Panc1 (cell line): ENCODE data around the gene LZTFL1. TPM values are rescaled to one million over a fixed set of nuclear protein-coding genes. Genes with fewer than 3 reads are reported as not detected.
"Not testable (repeated sequence)": the region's sequence is repeated elsewhere in the genome, so short reads cannot be mapped to it uniquely, and the experiment has no call there.

Source experiments
- ATAC-seq: fragments of 200-7000 bp; cut with Tn5 transposase; 2 replicates; pipeline ENCODE4 v1.9.1; 2020; ENCODE audit warnings: mild to moderate bottlenecking, moderate library complexity
- BruUV-seq: library from RNA; stranded (reverse); fragments of 400-500 nt; replicated peaks from 2 replicates; lab custom pipeline; 2021; lab: Mats Ljungman, UMichigan
- CTCF ChIA-PET: fragments of 300-600 bp; sonication (Branson Sonifier 250); formaldehyde crosslinking; loops from one replicate; lab custom pipeline; 2022; ENCODE audit warnings: antibody characterized with exemption; lab: Charles Lee
- POLR2A ChIA-PET: fragments of 300-600 bp; sonication (Branson Sonifier 250); formaldehyde crosslinking; loops from one replicate; lab custom pipeline; 2022; ENCODE audit warnings: antibody characterized with exemption; lab: Charles Lee
- DNase-seq: peaks from one replicate; pipeline ENCODE4 v3.0.0-alpha.2; 2010; ENCODE audit warnings: low read depth, low spot score
- H3K27ac ChIP-seq: 2 replicates; pipeline ENCODE4 v1.5.1; 2011; ENCODE audit warnings: mild to moderate bottlenecking, low read length, inconsistent platforms
- H3K27me3 ChIP-seq: fragments of 200-500 bp; sonication (Bioruptor generic); 2 replicates; pipeline ENCODE4 v1.6.0; 2014; ENCODE audit warnings: low read length, inconsistent platforms; ENCODE audit not compliant: control insufficient read depth, insufficient read depth
- H3K36me3 ChIP-seq: fragments of 200-500 bp; sonication (Bioruptor generic); 2 replicates; pipeline ENCODE4 v1.5.1; 2014; ENCODE audit warnings: inconsistent platforms, mild to moderate bottlenecking, low read length, moderate library complexity; ENCODE audit not compliant: control insufficient read depth, insufficient read depth
- H3K4me1 ChIP-seq: 2 replicates; pipeline ENCODE4 v1.5.1; 2011; ENCODE audit warnings: inconsistent platforms, mild to moderate bottlenecking, low read length, moderate library complexity; ENCODE audit not compliant: control insufficient read depth, insufficient read depth
- H3K4me3 ChIP-seq, 2 experiments: 2 replicates each; pipeline ENCODE4 v1.5.1; 2011 to 2012; ENCODE audit warnings: low read depth in 2 of 2, low read length in 2 of 2, mild to moderate bottlenecking in 2 of 2, inconsistent platforms in 1 of 2, moderate library complexity in 1 of 2
- H3K9me3 ChIP-seq: fragments of 200-500 bp; sonication (Bioruptor generic); 2 replicates; pipeline ENCODE4 v1.5.1; 2014; ENCODE audit warnings: low read depth, mild to moderate bottlenecking, inconsistent platforms, low read length, moderate library complexity; ENCODE audit not compliant: control insufficient read depth, insufficient read depth
- CTCF ChIP-seq: fragments of 450-650 bp; IDR thresholded peaks from 2 replicates; pipeline ENCODE4 v1.5.1; 2017; ENCODE audit warnings: mild to moderate bottlenecking
- POLR2AphosphoS5 ChIP-seq: IDR thresholded peaks from 2 replicates; pipeline ENCODE4 v1.6.1; 2012; ENCODE audit warnings: mild to moderate bottlenecking, low read depth, low read length, moderate library complexity
- REST ChIP-seq, 2 experiments: IDR thresholded peaks; 2 replicates each; pipeline ENCODE4 v1.6.1; 2011 to 2012; ENCODE audit warnings: low read depth in 2 of 2, control low read depth in 1 of 2, low read length in 1 of 2, mild to moderate bottlenecking in 1 of 2, moderate library complexity in 1 of 2; ENCODE audit not compliant: insufficient read depth in 1 of 2
- SIN3A ChIP-seq: IDR thresholded peaks from 2 replicates; pipeline ENCODE4 v1.6.1; 2012; ENCODE audit warnings: low read depth, mild to moderate bottlenecking, low read length, moderate library complexity, borderline replicate concordance; ENCODE audit not compliant: insufficient read depth
- TCF7L2 ChIP-seq: IDR thresholded peaks from 2 replicates; pipeline ENCODE4 v1.6.1; 2011; ENCODE audit warnings: mild to moderate bottlenecking, low read depth, low read length, inconsistent platforms
- in situ Hi-C: cut with HindIII; loops from 2 replicates; pipeline ENCODE4 v1.10.0; 2016; ENCODE audit warnings: low sequenced_read_pairs, low pct_unique_long_range_greater_than_20kb
- intact Hi-C: fragments of 100-400 bp; cut with micrococcal nuclease; formaldehyde crosslinking; loops from one replicate; pipeline ENCODE4 v1.10.0; 2022; ENCODE audit not compliant: unreplicated experiment
- total RNA-seq: library from RNA; stranded (reverse); gene quantifications from one replicate; pipeline ENCODE4 v1.2.1, GENCODE V29; 2021; ENCODE audit not compliant: unreplicated experiment

Gene LZTFL1
- total RNA-seq, 1 experiment from 2014 or later, result 12.3 TPM

DNA sequence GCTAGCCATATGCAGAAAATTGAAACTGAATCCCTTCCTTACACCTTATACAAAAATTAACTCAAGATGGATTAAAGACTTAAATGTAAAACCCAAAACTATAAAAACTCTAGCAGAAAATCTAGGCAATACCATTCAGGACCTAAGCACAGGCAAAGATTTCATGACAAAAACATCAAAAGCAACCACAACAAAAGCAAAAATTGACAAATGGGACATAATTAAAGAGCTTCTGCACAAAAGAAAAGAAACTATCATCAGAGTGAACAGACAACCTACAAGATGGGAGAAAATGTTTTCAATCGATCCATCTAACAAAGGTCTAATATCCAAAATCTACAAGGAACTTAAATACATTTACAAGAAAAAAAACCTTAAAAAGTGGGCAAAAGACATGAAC is 14.4 kb upstream of the LZTFL1 start:
- H3K27me3 ChIP-seq, H3K4me3 ChIP-seq, H3K36me3 ChIP-seq, CTCF ChIA-PET, H3K9me3 ChIP-seq, POLR2A ChIA-PET, in situ Hi-C loops, H3K4me1 ChIP-seq, H3K27ac ChIP-seq, BruUV-seq, intact Hi-C loops, ATAC-seq, DNase-seq: not testable (repeated sequence)

- H3K27me3 ChIP-seq, result peaks cover 4% of the 10 kb centered on the region
- ATAC-seq (no peak), DNase-seq (no peak)
- intact Hi-C loops, result no loop called here
- BruUV-seq, result no TSS peak
- no peaks in the 10 kb centered on the region for H3K36me3 ChIP-seq
- H3K9me3 ChIP-seq, result no peaks in the 10 kb centered on the region
- H3K4me3 ChIP-seq, result no peak overlapping the region
- no peaks in the 10 kb centered on the region for H3K4me1 ChIP-seq
- CTCF ChIA-PET, result no interaction called here
- no peak overlapping the region for H3K27ac ChIP-seq
- POLR2A ChIA-PET, result no interaction called here
- in situ Hi-C loops, result no loop called here
- TF ChIP-seq TCF7L2, result no peak
- no peak for TF ChIP-seq CTCF
- TF ChIP-seq POLR2AphosphoS5, result no peak
- no peak for TF ChIP-seq REST (IDR thresholded peaks at IDR 0.05; ENCODE audit: insufficient read depth in 1 of 2, low read depth in 2 of 2, low read length in 1 of 2)
- no peak for TF ChIP-seq SIN3A
These were observed 10.9 kb upstream of the LZTFL1 start for GRCh38 chr3:45852828-45853227.

- no peaks in the 10 kb centered on the region for H3K4me1 ChIP-seq
- H3K9me3 ChIP-seq, result no peaks in the 10 kb centered on the region
- ChIA-PET CTCF (no interaction called here), POLR2A (no interaction called here)
- in situ Hi-C loops (no loop called here), intact Hi-C loops (no loop called here)
- DNase-seq, result no peak
- H3K36me3 ChIP-seq, result no peaks in the 10 kb centered on the region
- no peak overlapping the region for H3K4me3 ChIP-seq
- no peak overlapping the region for H3K27ac ChIP-seq
- TF ChIP-seq POLR2AphosphoS5 (no peak), TCF7L2 (no peak), REST (IDR thresholded peaks at IDR 0.05; ENCODE audit: insufficient read depth in 1 of 2, low read depth in 2 of 2, low read length in 1 of 2) (no peak), SIN3A (no peak), CTCF (no peak)
- BruUV-seq, result no TSS peak
- H3K27me3 ChIP-seq, result peaks cover 9% of the 10 kb centered on the region
- ATAC-seq, result no peak
These were observed 6.5 kb upstream of the LZTFL1 start for GRCh38 chr3:45848392-45848791.
